ENCODE measurements around the gene ADGRE3. TPM values are rescaled to one million over a fixed set of nuclear protein-coding genes. Genes with fewer than 3 reads are reported as not detected.
"Not testable (repeated sequence)": the region's sequence is repeated elsewhere in the genome, so short reads cannot be mapped to it uniquely, and the experiment has no call there.

ADGRE3 gene
- total RNA-seq, 1 experiment from 2014 or later: not detected

- no peak for DNase-seq (ENCODE audit: low read depth)
These were observed 13.2 kb downstream of the ADGRE3 start for GRCh38 chr19:14661372-14661924.

GRCh38 chr19:14659874-14660489 lies 14.7 kb downstream of the ADGRE3 start:
- DNase-seq (ENCODE audit: low read depth): no peak

- DNase-seq (ENCODE audit: low read depth): no peak
These were observed 18.9 kb downstream of the ADGRE3 start for GRCh38 chr19:14655726-14656125.

- no peak for DNase-seq (ENCODE audit: low read depth)
These were observed 19.7 kb downstream of the ADGRE3 start for GRCh38 chr19:14654786-14655560.

GRCh38 chr19:14650161-14650560 lies 24.5 kb downstream of the ADGRE3 start:
- no peak for DNase-seq (ENCODE audit: low read depth)

- DNase-seq (ENCODE audit: low read depth): no peak
These were observed 25.6 kb downstream of the ADGRE3 start for GRCh38 chr19:14649020-14649419.

- no peak for DNase-seq (ENCODE audit: low read depth)
These were observed 26.1 kb downstream of the ADGRE3 start for GRCh38 chr19:14648506-14648905.

- no peak for DNase-seq (ENCODE audit: low read depth)
These were observed 34.9 kb downstream of the ADGRE3 start for GRCh38 chr19:14639536-14640277.

GRCh38 chr19:14632286-14632685 lies 42.4 kb downstream of the ADGRE3 start:
- DNase-seq (ENCODE audit: low read depth): peak; percentile 51

GRCh38 chr19:14629557-14629956 lies 45.1 kb downstream of the ADGRE3 start:
- no peak for DNase-seq (ENCODE audit: low read depth)

GRCh38 chr19:14624491-14624890 lies 50.2 kb downstream of the ADGRE3 start:
- DNase-seq (ENCODE audit: low read depth): not testable (repeated sequence)

GRCh38 chr19:14619404-14619803 lies 55.2 kb downstream of the ADGRE3 start:
- DNase-seq (ENCODE audit: low read depth): no peak

- DNase-seq (ENCODE audit: low read depth): no peak
These were observed 58.2 kb downstream of the ADGRE3 start for GRCh38 chr19:14616407-14616806.

GRCh38 chr19:14615623-14616022 lies 59.0 kb downstream of the ADGRE3 start:
- DNase-seq (ENCODE audit: low read depth): no peak

- no peak for DNase-seq (ENCODE audit: low read depth)
These were observed 60.6 kb downstream of the ADGRE3 start for GRCh38 chr19:14614099-14614412.

- DNase-seq (ENCODE audit: low read depth): not testable (repeated sequence)
These were observed 61.1 kb downstream of the ADGRE3 start for GRCh38 chr19:14613399-14614098.

GRCh38 chr19:14612657-14613056 lies 62.0 kb downstream of the ADGRE3 start:
- no peak for DNase-seq (ENCODE audit: low read depth)

- DNase-seq (ENCODE audit: low read depth): not testable (repeated sequence)
These were observed 62.4 kb downstream of the ADGRE3 start for GRCh38 chr19:14612242-14612641.

- no peak for DNase-seq (ENCODE audit: low read depth)
These were observed 63.6 kb downstream of the ADGRE3 start for GRCh38 chr19:14611051-14611450.

GRCh38 chr19:14606627-14607026 lies 68.0 kb downstream of the ADGRE3 start:
- no peak for DNase-seq (ENCODE audit: low read depth)

GRCh38 chr19:14603990-14604387 lies 70.7 kb downstream of the ADGRE3 start:
- DNase-seq (ENCODE audit: low read depth): no peak

Data from RPMI7951 (cell line).